SKM-1 treated with dmso at 0.1 percent for 144 hours (cell line): ENCODE results near the gene CFAP77.

Source experiments
- DNase-seq: peaks from one replicate; lab custom pipeline; 2025; ENCODE audit not compliant: unreplicated experiment; lab: John Stamatoyannopoulos, UW

The CFAP77 gene

GRCh38 chr9:132487351-132487791, 77.4 kb downstream of the CFAP77 start:
- DNase-seq = no peak

- no peak for DNase-seq
Measured at GRCh38 chr9:132487980-132488535, 78.0 kb downstream of the CFAP77 start.

GRCh38 chr9:132488626-132489025, 78.6 kb downstream of the CFAP77 start:
- no peak for DNase-seq

- no peak for DNase-seq
Measured at GRCh38 chr9:132489536-132489935, 79.5 kb downstream of the CFAP77 start.

GRCh38 chr9:132494857-132495256, 84.8 kb downstream of the CFAP77 start:
- DNase-seq = no peak

- DNase-seq = no peak
Measured at GRCh38 chr9:132497731-132498130, 87.7 kb downstream of the CFAP77 start.

- no peak for DNase-seq
Measured at GRCh38 chr9:132498531-132499210, 88.7 kb downstream of the CFAP77 start.

GRCh38 chr9:132499251-132499650, 89.2 kb downstream of the CFAP77 start:
- no peak for DNase-seq

GRCh38 chr9:132500193-132500592, 90.2 kb downstream of the CFAP77 start:
- no peak for DNase-seq

GRCh38 chr9:132502480-132502879, 92.5 kb downstream of the CFAP77 start:
- no peak for DNase-seq

- DNase-seq = no peak
Measured at GRCh38 chr9:132503116-132503515, 93.1 kb downstream of the CFAP77 start.

GRCh38 chr9:132504488-132504887, 94.5 kb downstream of the CFAP77 start:
- DNase-seq = no peak

- no peak for DNase-seq
Measured at GRCh38 chr9:132505991-132506655, 96.1 kb downstream of the CFAP77 start.

- DNase-seq = peak; percentile 58
Measured at GRCh38 chr9:132506977-132507669, 97.1 kb downstream of the CFAP77 start.

- DNase-seq = peak; percentile 29
Measured at GRCh38 chr9:132507670-132508469, 97.9 kb downstream of the CFAP77 start.

GRCh38 chr9:132509928-132510874, 100.2 kb downstream of the CFAP77 start:
- DNase-seq = no peak

- no peak for DNase-seq
Measured at GRCh38 chr9:132511191-132511999, 101.4 kb downstream of the CFAP77 start.

GRCh38 chr9:132513416-132513815, 103.4 kb downstream of the CFAP77 start:
- no peak for DNase-seq
